Measurements from ENCODE around the gene NKAIN2.
"Not testable (repeated sequence)": the region's sequence is repeated elsewhere in the genome, so short reads cannot be mapped to it uniquely, and the experiment has no call there.

Gene NKAIN2

GRCh38 chr6:124303971-124304370 lies 500.3 kb downstream of the NKAIN2 start:
- DNase-seq (ENCODE audit: low read depth, low spot score), result no peak

GRCh38 chr6:124310139-124310538 lies 506.5 kb downstream of the NKAIN2 start:
- no peak for DNase-seq (ENCODE audit: low read depth, low spot score)

GRCh38 chr6:124319410-124319809 lies 515.7 kb downstream of the NKAIN2 start:
- DNase-seq (ENCODE audit: low read depth, low spot score), result no peak

GRCh38 chr6:124324237-124324636 lies 520.6 kb downstream of the NKAIN2 start:
- DNase-seq (ENCODE audit: low read depth, low spot score), result no peak

GRCh38 chr6:124330197-124330596 lies 526.5 kb downstream of the NKAIN2 start:
- DNase-seq (ENCODE audit: low read depth, low spot score), result no peak

GRCh38 chr6:124334359-124334758 lies 530.7 kb downstream of the NKAIN2 start:
- DNase-seq (ENCODE audit: low read depth, low spot score), result no peak

GRCh38 chr6:124339610-124340334 lies 536.1 kb downstream of the NKAIN2 start:
- DNase-seq (ENCODE audit: low read depth, low spot score), result no peak

GRCh38 chr6:124348339-124348738 lies 544.7 kb downstream of the NKAIN2 start:
- not testable (repeated sequence) for DNase-seq (ENCODE audit: low read depth, low spot score)

- DNase-seq (ENCODE audit: low read depth, low spot score), result no peak
Measured at GRCh38 chr6:124355146-124355545, 551.5 kb downstream of the NKAIN2 start.

- DNase-seq (ENCODE audit: low read depth, low spot score), result no peak
Measured at GRCh38 chr6:124356276-124356810, 552.7 kb downstream of the NKAIN2 start.

- no peak for DNase-seq (ENCODE audit: low read depth, low spot score)
Measured at GRCh38 chr6:124356811-124357210, 553.1 kb downstream of the NKAIN2 start.

GRCh38 chr6:124368131-124368530 lies 564.5 kb downstream of the NKAIN2 start:
- no peak for DNase-seq (ENCODE audit: low read depth, low spot score)

GRCh38 chr6:124371974-124372475 lies 568.4 kb downstream of the NKAIN2 start:
- DNase-seq (ENCODE audit: low read depth, low spot score), result peak; percentile 49

GRCh38 chr6:124373386-124373785 lies 569.7 kb downstream of the NKAIN2 start:
- no peak for DNase-seq (ENCODE audit: low read depth, low spot score)

GRCh38 chr6:124389127-124389526 lies 585.5 kb downstream of the NKAIN2 start:
- DNase-seq (ENCODE audit: low read depth, low spot score), result no peak

- no peak for DNase-seq (ENCODE audit: low read depth, low spot score)
Measured at GRCh38 chr6:124393536-124393935, 589.9 kb downstream of the NKAIN2 start.

- DNase-seq (ENCODE audit: low read depth, low spot score), result no peak
Measured at GRCh38 chr6:124396361-124396760, 592.7 kb downstream of the NKAIN2 start.

GRCh38 chr6:124400261-124400999 lies 596.8 kb downstream of the NKAIN2 start:
- no peak for DNase-seq (ENCODE audit: low read depth, low spot score)

- not testable (repeated sequence) for DNase-seq (ENCODE audit: low read depth, low spot score)
Measured at GRCh38 chr6:124410425-124410824, 606.8 kb downstream of the NKAIN2 start.

- DNase-seq (ENCODE audit: low read depth, low spot score), result not testable (repeated sequence)
Measured at GRCh38 chr6:124412657-124413056, 609.0 kb downstream of the NKAIN2 start.

- DNase-seq (ENCODE audit: low read depth, low spot score), result no peak
Measured at GRCh38 chr6:124420116-124420840, 616.6 kb downstream of the NKAIN2 start.

- no peak for DNase-seq (ENCODE audit: low read depth, low spot score)
Measured at GRCh38 chr6:124423621-124424020, 620.0 kb downstream of the NKAIN2 start.
